Measurements from ENCODE around the gene TOMM5.

The TOMM5 gene

GRCh38 chr9:37543468-37543867, 48.9 kb downstream of the TOMM5 start:
- TF ChIP-seq TCF12 (IDR thresholded peaks at IDR 0.05; ENCODE audit: low read depth) = no peak
- TF ChIP-seq MAX (IDR thresholded peaks at IDR 0.05) = no peak
- TF ChIP-seq, protein P1, sequence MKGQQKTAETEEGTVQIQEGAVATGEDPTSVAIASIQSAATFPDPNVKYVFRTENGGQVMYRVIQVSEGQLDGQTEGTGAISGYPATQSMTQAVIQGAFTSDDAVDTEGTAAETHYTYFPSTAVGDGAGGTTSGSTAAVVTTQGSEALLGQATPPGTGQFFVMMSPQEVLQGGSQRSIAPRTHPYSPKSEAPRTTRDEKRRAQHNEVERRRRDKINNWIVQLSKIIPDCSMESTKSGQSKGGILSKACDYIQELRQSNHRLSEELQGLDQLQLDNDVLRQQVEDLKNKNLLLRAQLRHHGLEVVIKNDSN (IDR thresholded peaks at IDR 0.05) = no peak
- no peak for TF ChIP-seq EP300 (IDR thresholded peaks at IDR 0.05; ENCODE audit: borderline replicate concordance)
- no peak for TF ChIP-seq YY1 (IDR thresholded peaks at IDR 0.05; ENCODE audit: low read depth)
- no peak for TF ChIP-seq RAD21 (IDR thresholded peaks at IDR 0.05; ENCODE audit: low read depth)
- no peak for TF ChIP-seq NFIC (IDR thresholded peaks at IDR 0.05)

DNA sequence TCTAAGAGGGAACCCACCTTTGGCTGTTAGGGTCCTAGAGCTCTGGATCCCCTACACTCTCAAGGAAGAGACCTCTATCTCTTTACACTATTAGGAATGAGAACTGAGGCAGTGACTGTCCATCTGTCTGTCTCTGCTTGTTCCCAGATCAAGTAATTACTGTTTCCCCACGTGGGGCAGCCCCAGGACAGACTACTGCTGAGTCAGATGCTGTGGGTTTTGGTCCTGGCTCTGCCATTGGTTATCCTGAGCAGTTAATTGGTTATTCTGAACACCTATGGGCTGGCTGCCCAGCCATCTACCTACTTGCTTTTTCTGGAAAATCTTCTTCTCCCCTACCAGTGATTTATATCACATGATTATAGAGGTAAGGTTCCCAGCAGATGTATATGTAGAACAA, 49.5 kb downstream of the TOMM5 start:
- TF ChIP-seq CREB1 (IDR thresholded peaks at IDR 0.05; ENCODE audit: low read depth) (no peak), TCF12 (IDR thresholded peaks at IDR 0.05; ENCODE audit: low read depth) (no peak), NFIC (IDR thresholded peaks at IDR 0.05) (no peak), MAX (IDR thresholded peaks at IDR 0.05) (no peak), YY1 (IDR thresholded peaks at IDR 0.05; ENCODE audit: low read depth) (no peak), CEBPB (IDR thresholded peaks at IDR 0.05) (no peak), RAD21 (IDR thresholded peaks at IDR 0.05; ENCODE audit: low read depth) (no peak), FOXM1 (IDR thresholded peaks at IDR 0.05; ENCODE audit: borderline replicate concordance, low read depth) (no peak), TEAD4 (IDR thresholded peaks at IDR 0.05) (no peak), TAF1 (IDR thresholded peaks at IDR 0.05; ENCODE audit: low read depth) (no peak), EGR1 (IDR thresholded peaks at IDR 0.05) (no peak), ZBTB7A (IDR thresholded peaks at IDR 0.05; ENCODE audit: low read depth) (no peak), EP300 (IDR thresholded peaks at IDR 0.05; ENCODE audit: borderline replicate concordance) (no peak)
- TF ChIP-seq, protein P1 (IDR thresholded peaks at IDR 0.05) = no peak
- TF ChIP-seq, protein P2, sequence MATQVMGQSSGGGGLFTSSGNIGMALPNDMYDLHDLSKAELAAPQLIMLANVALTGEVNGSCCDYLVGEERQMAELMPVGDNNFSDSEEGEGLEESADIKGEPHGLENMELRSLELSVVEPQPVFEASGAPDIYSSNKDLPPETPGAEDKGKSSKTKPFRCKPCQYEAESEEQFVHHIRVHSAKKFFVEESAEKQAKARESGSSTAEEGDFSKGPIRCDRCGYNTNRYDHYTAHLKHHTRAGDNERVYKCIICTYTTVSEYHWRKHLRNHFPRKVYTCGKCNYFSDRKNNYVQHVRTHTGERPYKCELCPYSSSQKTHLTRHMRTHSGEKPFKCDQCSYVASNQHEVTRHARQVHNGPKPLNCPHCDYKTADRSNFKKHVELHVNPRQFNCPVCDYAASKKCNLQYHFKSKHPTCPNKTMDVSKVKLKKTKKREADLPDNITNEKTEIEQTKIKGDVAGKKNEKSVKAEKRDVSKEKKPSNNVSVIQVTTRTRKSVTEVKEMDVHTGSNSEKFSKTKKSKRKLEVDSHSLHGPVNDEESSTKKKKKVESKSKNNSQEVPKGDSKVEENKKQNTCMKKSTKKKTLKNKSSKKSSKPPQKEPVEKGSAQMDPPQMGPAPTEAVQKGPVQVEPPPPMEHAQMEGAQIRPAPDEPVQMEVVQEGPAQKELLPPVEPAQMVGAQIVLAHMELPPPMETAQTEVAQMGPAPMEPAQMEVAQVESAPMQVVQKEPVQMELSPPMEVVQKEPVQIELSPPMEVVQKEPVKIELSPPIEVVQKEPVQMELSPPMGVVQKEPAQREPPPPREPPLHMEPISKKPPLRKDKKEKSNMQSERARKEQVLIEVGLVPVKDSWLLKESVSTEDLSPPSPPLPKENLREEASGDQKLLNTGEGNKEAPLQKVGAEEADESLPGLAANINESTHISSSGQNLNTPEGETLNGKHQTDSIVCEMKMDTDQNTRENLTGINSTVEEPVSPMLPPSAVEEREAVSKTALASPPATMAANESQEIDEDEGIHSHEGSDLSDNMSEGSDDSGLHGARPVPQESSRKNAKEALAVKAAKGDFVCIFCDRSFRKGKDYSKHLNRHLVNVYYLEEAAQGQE (IDR thresholded peaks at IDR 0.05; ENCODE audit: low read depth) = no peak

DNA sequence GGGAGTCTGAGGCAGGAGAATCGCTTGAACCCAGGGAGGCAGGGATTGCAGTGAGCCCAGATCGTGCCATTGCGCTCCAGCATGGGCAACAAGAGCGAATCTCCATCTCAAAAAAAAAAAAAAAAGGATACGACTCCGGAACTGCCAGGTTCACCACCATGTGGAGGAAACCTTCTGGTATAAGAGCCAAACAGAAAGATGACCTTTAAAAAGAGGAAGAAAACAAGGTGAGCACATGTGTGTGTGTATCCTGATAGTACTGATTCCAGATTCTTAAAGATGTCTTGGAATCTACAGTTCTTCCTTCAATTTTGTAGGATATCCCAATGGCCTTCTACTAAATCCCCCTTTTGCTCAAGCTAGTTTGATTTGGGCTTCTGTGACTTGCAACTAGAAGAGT, 49.9 kb downstream of the TOMM5 start:
- no peak for TF ChIP-seq RAD21 (IDR thresholded peaks at IDR 0.05; ENCODE audit: low read depth)
- TF ChIP-seq EGR1 (IDR thresholded peaks at IDR 0.05) = no peak
- no peak for TF ChIP-seq NFIC (IDR thresholded peaks at IDR 0.05)
- TF ChIP-seq, protein P2 (IDR thresholded peaks at IDR 0.05; ENCODE audit: low read depth) = no peak
- no peak for TF ChIP-seq ZBTB7A (IDR thresholded peaks at IDR 0.05; ENCODE audit: low read depth)
- TF ChIP-seq TAF1 (IDR thresholded peaks at IDR 0.05; ENCODE audit: low read depth) = no peak
- no peak for TF ChIP-seq CEBPB (IDR thresholded peaks at IDR 0.05)
- TF ChIP-seq, protein P1 (IDR thresholded peaks at IDR 0.05) = no peak
- no peak for TF ChIP-seq TCF12 (IDR thresholded peaks at IDR 0.05; ENCODE audit: low read depth)
- no peak for TF ChIP-seq CREB1 (IDR thresholded peaks at IDR 0.05; ENCODE audit: low read depth)
- TF ChIP-seq EP300 (IDR thresholded peaks at IDR 0.05; ENCODE audit: borderline replicate concordance) = no peak
- no peak for TF ChIP-seq MAX (IDR thresholded peaks at IDR 0.05)
- TF ChIP-seq TEAD4 (IDR thresholded peaks at IDR 0.05) = no peak
- no peak for TF ChIP-seq YY1 (IDR thresholded peaks at IDR 0.05; ENCODE audit: low read depth)
- TF ChIP-seq FOXM1 (IDR thresholded peaks at IDR 0.05; ENCODE audit: borderline replicate concordance, low read depth) = no peak

DNA sequence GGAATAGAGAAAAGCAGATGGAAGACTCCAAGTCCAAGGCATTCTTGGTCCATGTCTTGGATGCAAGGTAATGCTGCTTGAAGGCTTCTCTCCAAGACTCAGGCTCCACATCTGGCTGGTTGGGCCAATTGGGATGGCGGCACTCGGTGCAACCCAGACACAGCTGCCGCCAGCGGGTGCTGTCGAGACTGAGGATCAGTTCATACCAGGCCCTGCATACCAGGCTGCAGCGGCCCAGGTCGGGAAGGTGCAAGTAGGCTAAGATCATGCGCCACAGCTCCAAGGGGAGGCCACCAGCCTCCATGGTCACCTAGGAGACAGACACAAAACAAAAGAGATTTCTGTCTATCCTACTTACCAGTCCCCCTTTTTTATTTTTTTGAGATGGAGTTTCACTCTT, 50.9 kb downstream of the TOMM5 start:
- TF ChIP-seq CEBPB (IDR thresholded peaks at IDR 0.05) (no peak), YY1 (IDR thresholded peaks at IDR 0.05; ENCODE audit: low read depth) (no peak), EGR1 (IDR thresholded peaks at IDR 0.05) (no peak), EP300 (IDR thresholded peaks at IDR 0.05; ENCODE audit: borderline replicate concordance) (no peak), TAF1 (IDR thresholded peaks at IDR 0.05; ENCODE audit: low read depth) (no peak)
- TF ChIP-seq, protein P2 (IDR thresholded peaks at IDR 0.05; ENCODE audit: low read depth) = no peak

Measured in Ishikawa (cell line).